Measurements from ENCODE around the gene CRTAC1. TPM values are rescaled to one million over a fixed set of nuclear protein-coding genes. Genes with fewer than 3 reads are reported as not detected.

Gene CRTAC1
- total RNA-seq, 2 donors from 2014 or later = 22.9 to 24.5 TPM

DNA sequence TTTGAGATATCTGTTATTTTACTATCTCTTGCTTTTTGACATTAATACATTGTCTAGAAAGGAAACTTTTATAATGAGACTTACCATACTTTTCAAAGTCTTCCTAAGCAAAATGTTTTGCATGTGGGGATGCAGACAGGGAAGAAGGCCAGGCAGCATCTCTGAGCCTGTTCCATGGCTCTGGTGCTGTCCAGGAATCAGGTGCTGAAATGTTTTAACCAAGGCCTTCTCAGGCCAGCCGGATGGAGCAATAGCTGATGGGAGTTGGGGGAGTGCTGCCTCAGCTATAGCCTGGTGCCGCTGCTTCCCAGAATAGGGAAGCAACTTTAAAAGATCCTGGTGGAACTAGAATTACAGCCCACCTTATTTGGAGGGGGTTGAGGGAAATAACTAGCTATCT is 38.5 kb downstream of the CRTAC1 start:
- intact Hi-C loops (cut with DNase I) = no loop called here
- DNase-seq (ENCODE audit: low spot score) = no peak

DNA sequence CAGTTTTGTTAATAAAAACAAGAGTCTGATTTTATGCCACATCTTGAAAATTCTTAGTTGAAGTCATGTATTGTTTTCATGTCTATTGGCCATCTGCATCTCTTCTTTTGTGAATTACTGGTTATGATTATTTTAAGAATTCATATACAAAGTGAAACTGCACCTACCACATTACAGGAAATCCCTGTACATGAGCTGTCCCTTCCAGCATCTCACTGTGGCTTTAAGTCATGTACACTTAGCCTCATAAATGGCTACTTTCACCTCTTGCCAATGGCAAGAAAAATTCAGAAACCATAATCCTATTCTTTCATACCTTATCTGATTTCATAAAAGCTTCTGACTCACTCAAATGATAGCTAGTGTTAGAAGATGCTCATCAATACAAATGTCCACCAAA is 48.6 kb downstream of the CRTAC1 start:
- no peak for DNase-seq (ENCODE audit: low spot score)
- intact Hi-C loops (cut with DNase I) = no loop called here

DNA sequence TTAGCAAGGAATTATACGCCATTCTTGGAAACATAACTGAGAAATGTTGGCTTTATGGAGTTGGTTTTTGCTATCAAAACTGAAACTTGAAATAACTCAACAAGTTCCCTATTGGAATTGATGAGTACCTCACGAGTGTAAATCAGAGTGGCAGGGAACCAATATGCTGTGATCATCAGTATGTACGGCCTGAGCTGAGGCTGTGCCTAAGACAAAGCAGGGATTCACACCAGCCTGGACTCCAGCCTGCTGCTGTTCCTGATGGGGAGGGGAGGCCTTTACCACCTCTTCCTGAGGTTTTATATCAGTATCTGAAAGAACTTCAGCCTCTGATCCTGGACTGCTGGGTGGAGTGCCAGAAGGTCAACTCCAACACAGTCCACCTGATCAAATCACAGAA is 52.7 kb downstream of the CRTAC1 start:
- intact Hi-C loops (cut with DNase I) = no loop called here
- no peak for DNase-seq (ENCODE audit: low spot score)

DNA sequence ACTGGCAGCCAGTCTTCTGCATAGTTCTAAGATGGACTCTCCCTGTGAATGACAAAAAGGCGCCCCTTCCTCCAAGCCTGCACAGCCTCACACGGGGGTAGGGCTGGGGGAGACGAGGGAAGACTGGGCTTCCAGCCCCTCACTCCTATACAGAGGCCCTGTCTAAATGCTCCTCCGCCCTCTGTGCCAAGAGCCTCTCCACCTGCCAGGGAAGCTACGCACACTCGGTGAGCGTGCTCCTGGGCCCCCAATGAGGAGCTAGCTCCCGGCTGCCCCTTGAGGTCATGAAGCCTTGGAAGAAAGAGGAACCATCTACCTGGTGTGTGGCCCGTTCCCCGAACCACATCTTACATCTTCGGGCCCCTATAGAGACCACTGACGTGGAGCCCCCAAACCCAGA is 54.8 kb downstream of the CRTAC1 start:
- DNase-seq (ENCODE audit: low spot score) = no peak
- intact Hi-C loops (cut with DNase I) = no loop called here

DNA sequence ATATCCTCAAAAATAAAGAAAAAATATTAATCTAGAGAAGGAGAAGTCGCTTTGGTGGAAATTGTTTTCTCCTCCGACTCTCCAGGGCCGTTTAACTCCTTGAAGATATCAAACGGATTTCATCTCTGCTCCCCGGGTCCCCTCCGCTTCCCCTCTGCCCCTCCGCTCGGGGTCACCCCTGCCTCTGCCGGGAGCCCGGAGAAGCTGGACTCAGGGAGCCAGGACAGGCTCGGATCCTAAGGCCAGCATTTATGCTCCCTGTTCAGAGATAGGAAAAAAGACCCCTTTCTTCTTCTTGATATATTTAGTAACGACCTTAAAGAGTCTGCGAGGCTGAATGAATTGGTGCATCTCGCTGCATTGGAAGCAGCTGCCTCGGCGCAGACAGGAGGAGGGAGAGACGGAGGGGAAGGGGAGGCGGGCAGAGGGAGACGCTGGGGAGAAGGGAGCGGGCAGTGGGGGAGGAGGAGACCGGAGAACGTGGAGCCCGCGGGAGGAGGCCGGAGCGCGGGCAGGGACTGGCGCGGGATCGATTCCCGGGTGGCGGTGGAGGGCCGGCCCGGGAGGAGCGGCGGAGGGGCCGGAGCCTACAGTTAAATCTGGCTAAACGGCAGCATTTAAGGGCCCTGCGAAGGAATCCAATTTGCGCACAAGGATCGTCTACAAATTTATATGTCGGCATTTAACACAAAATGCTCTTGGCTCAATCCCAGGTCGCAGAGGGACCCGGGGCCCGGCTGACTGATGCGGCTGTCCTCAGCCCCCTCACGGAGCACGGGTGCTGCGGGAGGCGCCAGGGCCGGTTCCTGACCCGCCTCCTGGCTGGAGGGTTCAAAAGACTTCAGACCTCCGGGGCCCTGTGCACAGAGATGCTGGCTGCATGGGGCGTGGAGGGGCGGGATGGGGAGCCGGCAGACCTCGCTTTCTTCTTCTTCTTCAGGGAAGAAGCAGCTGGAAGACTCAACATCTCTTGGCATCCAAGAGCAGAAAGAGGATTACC is 55.6 kb downstream of the CRTAC1 start:
- intact Hi-C loops (cut with DNase I) = no loop called here
- no peak for DNase-seq (ENCODE audit: low spot score)

DNA sequence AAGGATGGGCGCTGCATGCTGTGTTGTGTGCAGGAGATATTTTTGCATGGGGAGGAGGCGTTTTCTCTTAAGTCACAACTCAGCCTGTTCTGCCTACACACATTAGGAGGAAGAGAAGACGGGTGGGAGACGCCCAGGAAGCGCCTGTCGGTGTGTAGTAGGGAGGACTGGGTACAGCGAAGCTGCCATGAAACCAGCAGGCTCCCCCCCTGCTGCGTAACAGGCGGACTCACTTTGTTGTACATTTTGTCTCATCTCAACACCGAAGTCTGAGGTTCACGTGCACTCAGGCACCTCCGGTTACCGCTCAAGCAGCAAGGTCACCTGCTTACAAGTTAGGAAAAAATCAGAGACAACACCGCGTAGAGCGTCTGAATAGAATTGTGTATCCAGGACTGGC is 56.3 kb downstream of the CRTAC1 start:
- intact Hi-C loops (cut with DNase I) = no loop called here
- DNase-seq (ENCODE audit: low spot score) = no peak

DNA sequence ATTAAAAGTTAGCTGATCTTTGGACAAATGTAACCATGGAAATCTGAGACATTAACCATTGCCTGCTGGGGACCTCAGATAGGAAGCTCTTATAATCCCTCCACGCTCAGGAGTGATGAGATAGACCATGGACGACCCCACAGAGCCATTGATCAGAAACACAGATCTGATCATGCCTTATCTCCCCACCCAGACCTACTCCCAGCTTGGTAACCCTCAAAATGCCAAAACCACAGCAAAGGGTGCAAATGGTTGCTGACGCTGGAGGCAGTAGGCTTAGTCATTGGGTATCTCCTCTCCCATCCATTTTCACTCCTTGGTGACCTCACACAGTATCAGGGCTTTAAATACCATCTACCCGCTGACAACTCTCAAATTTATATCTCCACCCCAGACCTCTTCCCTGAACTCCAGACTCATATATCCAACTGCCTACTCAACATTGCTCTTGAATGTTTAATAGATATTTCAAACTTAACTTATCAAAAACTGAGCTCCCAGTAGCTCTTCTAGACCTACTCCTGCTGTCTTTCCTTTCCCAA is 60.8 kb downstream of the CRTAC1 start:
- intact Hi-C loops (cut with DNase I) = no loop called here
- no peak for DNase-seq (ENCODE audit: low spot score)

DNA sequence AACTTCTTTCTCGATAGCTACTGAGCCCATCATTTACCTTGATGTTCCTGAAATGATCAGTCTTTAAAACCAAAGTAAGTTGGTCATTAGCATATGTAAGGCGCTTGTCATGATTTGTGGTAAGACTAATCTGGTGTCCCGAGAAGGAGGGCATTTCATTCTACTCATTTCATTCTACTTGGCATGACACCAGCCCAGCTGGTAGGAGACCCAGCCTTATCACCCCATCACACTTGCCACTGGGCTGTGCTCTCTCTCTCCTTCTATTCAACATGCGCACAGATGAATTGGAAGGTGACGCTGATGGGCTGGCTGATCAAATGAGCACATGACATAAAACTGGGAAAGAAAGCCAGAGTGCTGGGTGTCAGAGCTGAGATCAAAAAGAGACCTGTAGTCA is 65.7 kb downstream of the CRTAC1 start:
- no peak for DNase-seq (ENCODE audit: low spot score)
- intact Hi-C loops (cut with DNase I) = no loop called here

DNA sequence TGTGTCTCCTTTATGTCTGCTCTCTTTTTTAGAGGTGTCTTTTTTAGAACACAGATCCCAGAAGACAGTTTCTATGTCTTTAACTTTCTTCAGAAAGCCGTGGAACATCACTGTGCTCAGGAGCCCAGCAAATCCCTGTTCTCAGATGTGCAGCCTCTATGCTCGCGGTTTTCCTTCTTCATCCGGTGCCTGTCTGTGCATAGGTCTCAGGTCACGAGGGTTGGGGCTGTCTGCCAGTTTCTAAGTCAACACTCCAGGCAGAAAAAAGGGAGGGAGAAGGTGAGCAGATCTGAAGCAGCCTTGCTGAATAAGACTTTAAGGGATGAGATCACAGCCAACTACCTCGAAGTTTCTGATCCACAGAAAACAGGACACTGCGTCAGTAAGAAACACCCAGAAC is 68.5 kb downstream of the CRTAC1 start:
- intact Hi-C loops (cut with DNase I) = no loop called here
- no peak for DNase-seq (ENCODE audit: low spot score)

DNA sequence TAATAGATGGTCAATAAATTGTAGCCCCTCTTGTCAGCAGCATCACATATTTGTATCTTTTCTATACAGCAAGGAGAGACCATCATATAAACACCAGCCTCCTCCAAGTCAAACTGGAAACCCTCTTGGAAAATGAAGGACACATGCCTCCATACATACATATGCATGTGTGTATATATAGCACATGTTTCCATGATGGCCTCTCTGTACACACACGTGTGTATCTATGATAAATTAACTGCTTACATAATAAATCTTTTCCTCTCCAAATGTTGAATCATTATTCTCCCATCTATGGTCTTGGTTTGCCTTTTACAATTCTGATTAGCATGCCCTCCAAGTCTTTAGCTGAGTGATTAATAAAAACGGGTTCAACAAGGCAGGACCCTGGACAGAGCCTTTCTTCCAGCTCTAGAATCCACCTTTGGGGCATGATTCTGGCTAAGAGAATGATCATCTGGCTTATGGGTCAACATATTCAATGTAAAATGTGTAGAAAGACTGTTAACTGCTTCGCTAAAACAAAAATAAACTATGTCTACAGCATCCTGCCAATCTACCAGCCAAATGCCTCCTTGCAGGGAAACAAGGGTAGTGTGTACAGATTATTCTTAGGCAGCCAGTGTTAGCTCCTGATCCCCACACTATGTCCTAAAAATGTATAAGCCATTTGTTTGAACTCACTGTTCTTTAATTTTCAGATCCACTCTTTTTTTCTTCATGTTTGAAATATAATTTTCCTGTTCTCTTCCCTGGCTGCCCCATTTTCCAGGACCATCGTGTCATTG is 70.0 kb downstream of the CRTAC1 start:
- intact Hi-C loops (cut with DNase I) = no loop called here
- DNase-seq (ENCODE audit: low spot score) = no peak

DNA sequence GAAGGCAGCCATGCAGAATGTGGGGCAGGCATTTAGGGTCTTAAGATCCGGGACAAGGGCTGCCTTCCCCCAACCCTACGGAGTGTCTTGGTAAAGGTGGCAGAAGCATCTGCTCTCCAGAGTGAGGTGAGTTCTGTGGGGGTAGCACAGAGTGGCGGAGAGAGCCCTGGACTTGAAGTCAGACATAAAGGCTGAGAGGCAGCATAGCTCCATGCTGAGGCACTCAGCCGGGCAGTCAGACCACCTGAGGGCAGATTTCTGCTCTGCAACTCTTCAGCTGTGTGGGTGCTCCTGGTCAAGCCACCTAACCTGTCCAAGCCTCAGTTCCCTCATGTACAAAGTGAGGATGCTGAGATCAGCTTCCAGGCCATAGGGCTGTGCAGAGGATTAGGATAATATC is 81.0 kb downstream of the CRTAC1 start:
- DNase-seq (ENCODE audit: low spot score) = no peak
- intact Hi-C loops (cut with DNase I) = no loop called here

DNA sequence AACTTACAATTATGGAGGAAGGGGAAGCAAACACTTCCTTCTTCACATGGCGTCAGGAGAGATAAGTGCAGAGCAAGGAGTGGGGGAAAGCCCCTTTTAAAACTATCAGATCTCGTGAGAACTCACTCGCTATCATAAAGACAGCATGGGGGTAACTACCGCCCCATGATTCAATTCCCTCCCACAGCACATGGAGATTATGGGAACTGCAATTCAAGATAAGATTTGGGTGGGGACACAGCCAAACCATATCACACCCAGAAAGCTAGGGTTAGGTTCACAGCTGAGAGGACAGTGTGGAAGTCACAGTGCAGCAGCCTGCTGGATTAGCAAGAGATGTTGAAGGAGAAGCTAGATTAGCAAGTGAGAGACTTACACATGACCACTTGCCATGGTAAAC is 81.6 kb downstream of the CRTAC1 start:
- intact Hi-C loops (cut with DNase I) = no loop called here

DNA sequence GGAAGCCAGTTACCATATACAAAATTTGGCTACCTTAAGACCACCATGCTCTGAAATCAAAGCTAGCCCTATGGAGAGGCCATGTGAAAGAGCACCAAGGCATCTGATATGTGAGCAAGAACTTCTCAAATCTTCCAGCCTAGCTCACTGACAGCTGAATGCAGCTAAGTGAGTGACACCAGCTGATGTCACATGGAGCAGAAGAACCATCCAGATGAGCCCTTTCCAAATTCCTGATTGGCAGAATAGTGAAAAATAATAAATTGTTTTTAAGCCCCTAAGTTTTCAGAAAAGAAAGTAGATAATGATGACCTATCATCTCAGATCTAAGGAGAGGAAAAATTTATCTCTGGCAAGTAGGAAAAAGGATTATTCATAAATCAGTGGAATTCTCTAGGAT is 85.6 kb downstream of the CRTAC1 start:
- intact Hi-C loops (cut with DNase I) = no loop called here
- DNase-seq (ENCODE audit: low spot score) = no peak

More for the DNA sequence above, 81.6 kb downstream of the CRTAC1 start:
- DNase-seq (ENCODE audit: low spot score) = no peak

DNA sequence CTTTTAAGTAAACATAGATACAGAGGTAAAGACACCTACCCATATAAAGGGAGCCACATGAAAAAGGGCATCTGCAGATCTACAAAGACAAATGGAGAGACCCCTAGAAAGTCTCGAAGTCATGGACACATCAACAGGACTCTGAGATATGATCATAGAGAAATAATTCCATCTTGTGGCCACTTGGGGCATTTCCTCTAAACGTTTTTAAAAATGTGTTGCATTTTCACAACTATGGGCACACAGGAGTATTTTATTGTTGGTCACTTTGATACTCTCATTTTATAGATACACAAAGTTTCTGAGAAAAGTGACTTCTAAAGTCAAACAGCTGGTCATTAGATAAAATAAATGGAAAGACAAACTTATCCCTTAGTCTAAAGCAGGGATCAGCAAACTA is 87.1 kb downstream of the CRTAC1 start:
- DNase-seq (ENCODE audit: low spot score) = no peak
- intact Hi-C loops (cut with DNase I) = no loop called here

DNA sequence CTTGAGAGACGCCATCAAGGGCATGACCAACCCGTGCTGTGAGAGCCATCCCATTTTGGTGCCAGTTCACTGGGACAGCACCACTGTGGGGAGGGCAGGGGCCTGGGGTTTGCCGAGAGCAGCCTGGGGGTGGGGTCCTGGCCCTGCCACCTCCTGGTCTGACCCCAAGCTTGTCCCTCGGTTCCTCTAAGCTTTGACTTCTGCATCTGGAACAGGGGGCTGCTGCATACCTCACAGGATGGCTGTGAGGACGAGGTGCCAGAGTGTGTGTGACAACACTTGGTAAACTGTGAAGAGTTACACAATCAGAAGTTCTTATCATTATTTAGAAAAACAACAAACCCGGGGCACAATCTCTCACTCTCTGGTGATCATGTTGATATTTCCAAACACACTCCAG is 89.9 kb downstream of the CRTAC1 start:
- intact Hi-C loops (cut with DNase I) = no loop called here
- peak; percentile 48 for DNase-seq (ENCODE audit: low spot score)

DNA sequence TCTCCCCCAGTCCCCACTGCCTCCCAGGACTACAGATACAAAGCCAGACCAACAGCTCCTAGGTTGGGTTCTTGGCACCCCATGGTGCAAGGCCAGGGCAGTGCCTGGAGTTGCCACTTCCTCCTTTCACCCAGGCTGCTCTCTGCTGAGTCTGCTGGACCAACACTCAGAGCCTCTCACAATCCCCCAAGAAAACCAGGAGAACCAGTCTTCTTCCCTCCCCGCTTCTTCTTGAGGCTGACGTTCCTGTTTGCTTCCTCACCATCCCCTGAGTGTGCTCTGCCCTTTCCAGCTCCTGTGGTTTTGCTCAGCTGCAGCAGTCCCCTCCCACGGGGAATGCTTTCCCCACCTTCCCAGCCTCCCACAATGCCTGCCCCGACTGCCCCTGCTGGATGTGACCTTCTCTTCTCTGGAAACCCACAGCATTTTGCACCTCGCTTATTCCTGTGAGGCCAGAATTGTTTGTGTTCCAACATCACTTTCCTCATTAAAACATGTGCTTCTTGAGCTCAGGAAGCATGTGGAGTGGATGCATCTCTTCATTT is 90.9 kb downstream of the CRTAC1 start:
- peak; percentile 38 for DNase-seq (ENCODE audit: low spot score)
- intact Hi-C loops (cut with DNase I) = no loop called here

DNA sequence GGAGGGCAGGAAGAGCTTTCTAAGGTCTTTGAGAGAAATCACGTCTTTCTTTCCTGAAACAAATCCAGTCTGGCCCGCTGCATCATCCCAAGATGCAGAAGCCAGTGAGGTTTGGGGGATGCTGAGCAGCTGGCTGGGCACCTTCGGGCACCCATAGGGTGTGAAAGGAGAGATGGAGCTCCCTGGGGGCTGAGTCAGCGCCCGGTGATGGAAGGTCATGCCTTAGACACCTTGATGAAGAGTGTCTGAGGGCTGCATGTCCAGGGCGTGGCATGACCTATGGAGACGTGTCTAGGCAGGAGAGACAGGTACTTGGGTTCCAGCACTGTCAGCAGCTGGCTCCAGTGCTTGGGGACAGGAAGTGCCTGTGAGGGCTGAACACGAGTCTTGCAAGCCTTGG is 92.5 kb downstream of the CRTAC1 start:
- intact Hi-C loops (cut with DNase I) = no loop called here
- DNase-seq (ENCODE audit: low spot score) = peak; percentile 52

DNA sequence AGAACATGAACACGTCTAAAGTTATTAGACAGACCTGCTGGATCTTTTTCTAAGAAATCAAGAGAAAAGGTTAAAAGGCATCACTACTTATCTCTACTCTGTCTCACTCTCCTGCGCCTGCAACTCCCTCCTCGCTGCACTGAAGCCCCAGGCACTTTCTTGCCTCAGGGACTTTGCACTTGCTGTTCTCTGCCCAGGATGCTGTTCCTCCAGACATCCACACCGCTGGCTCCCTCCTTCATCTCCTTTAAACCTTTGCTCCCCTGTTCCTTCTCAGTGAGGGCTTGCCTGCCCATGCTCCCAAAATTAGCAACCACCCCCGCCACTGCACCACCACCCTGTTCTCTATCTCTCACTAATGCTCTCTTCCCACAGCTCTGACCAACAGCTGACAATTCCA is 93.4 kb downstream of the CRTAC1 start:
- peak; percentile 54 for DNase-seq (ENCODE audit: low spot score)
- intact Hi-C loops (cut with DNase I) = no loop called here

DNA sequence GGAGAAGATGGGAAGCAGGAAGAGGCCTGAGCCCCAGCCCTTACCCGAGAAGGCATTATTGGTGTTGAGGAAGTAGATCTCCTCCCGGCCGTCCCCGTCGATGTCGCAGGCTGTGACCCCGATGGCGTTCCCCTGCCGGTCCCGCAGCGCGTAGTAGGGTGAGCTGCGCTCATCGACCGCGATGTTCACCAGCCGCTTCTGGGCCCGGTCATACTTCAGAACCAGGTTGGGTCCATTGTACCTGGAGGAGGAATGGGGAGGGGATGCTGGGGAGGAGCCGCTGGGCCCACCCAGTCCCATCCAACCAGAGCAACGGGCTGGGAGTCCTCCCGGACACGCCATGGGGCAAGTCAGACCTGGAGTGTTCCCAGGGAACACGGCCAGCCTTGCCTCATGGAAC is 94.3 kb downstream of the CRTAC1 start:
- intact Hi-C loops (cut with DNase I) = no loop called here
- peak; percentile 73 for DNase-seq (ENCODE audit: low spot score)

DNA sequence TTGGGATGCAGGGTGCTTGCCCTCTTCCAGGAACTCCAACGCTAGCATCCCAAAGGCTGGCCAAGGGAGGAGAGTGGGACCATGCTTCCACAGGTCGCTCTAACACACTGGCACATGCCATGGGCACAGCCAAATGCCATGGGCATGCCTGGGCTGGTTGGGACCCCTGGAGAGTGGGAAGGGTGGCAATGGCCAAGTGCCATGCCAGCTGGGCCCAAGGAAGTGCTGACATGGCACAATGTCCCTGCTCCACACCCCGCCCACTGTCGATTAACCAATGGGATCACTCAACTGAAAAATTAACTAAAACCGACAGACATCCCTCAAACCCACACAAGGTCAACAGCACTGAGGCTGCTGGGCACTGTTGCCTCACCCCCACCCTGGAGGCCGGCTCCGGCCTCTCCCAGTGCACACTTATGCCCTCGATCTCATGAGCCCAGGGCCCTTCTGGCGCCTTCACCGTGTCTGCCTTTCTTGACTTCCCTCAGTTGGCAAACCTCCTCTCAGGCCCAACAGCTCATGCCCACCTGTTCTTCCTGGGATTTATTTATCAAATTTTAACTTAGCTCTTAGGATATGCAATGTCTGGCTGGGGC is 97.4 kb downstream of the CRTAC1 start:
- no peak for DNase-seq (ENCODE audit: low spot score)
- intact Hi-C loops (cut with DNase I) = no loop called here

Measured in posterior vena cava (tissue), 2 donors.